GM20000 (cell line): ENCODE data around the gene RALGPS1.

Experiments
- DNase-seq: peaks from one replicate; pipeline ENCODE4 v3.0.0; 2012; ENCODE audit warnings: low spot score
- CTCF ChIP-seq: IDR thresholded peaks from 2 replicates; pipeline ENCODE4 v1.5.1; 2012; ENCODE audit warnings: mild to moderate bottlenecking, control low read depth; ENCODE audit errors: extremely low read depth, missing control alignments

The RALGPS1 gene

DNA sequence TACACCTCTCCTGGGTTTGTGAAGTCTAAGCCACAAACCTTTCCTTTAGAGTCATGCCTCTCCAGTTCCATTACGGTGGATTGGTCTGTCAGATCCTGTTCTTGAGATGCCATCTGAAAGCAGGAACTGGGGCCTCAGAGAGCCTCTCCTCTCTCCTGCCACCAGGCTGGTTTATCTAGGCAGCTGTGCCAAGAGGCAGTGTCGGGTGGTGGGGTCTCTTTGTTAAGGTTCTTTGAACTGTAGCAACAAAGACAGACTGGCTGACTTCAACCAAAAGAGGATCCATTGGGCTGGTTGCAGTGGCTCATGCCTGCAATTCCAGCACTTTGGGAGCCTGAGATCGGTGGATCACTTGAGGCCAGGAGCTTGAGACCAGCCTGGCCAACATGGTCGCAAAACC lies 273.8 kb downstream of the RALGPS1 start:
- no peak for TF ChIP-seq CTCF
- no peak for DNase-seq

DNA sequence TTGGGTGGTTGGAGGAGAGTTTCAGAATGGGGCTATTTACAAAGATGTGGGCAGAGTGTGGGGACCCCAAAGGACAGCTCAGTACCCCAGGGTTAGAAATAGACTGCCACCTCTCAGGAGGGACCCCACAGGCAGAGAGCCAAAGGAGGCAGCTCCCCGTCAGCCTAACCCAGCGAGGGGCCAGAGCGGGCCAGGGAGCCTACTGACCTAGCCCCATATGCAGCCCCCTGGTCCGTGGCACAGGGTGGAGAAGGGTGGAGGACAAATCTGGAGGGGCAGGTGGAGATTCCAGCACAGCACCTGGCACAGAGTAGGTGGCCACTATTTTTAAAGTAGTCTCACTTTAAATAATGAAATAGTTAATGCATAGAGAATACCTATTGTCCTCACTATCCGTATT lies 275.0 kb downstream of the RALGPS1 start:
- TF ChIP-seq CTCF, result no peak
- no peak for DNase-seq

- no peak for TF ChIP-seq CTCF
Measured at GRCh38 chr9:127192744-127193143, 278.2 kb downstream of the RALGPS1 start.

DNA sequence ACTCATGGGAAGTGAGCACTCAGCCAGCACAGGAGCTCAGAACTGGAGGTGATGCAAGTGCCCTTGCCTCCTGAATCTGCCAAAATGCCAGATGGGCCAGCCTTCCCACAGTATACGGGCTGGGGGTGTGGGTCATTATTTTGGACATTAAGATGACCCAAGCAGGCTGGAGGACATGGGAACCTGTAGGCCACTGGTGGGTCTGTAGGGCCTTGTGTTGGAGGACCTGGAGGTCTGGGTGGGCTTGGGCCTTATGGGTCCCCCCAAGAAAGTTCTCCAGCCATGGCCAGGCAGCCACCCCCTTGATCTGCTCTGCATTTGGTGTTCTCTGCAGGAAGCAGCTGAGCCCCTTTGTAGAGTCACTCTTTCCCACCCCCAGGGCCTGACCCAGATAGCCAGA lies 278.9 kb downstream of the RALGPS1 start:
- DNase-seq, result no peak

More at GRCh38 chr9:127192744-127193143, 278.2 kb downstream of the RALGPS1 start:
- no peak for DNase-seq

DNA sequence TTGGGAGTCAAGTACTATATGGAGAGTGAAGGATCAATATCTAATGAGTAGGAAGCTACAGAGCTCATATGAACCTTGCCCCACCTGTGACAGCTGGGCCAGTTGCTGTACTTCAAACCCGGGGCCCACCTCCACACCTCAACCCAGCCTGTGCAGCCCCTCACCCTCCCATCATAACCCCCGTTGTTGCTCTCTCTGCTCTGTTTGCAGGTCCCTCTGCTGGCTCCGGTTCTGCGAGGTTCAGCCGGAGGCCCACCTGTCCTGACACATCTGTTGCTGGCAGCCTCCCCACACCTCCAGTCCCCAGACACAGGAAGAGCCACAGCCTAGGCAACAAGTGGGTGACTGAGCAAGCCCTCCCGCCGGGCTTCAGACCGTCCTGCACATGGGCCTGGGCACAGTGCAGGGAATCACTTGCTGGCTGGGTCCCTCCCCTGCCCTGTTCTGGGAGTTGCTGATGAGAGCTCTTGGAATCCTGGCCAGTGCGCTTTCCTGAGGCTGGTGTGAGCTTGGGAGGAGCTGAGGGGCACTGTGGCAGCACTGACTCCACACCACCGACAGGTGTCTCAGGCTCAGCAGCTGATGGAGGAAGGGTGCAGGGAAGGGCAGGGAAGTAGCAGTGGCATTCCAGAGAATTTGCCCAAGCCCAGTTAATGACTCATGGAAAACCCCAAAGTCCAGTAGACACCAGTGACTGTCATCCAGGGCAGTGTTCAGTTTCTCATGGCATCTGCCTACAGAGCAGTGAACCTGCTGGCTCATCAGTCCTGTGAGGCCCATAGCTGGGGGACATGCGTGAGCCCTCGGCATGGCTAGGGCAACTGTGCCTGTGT lies 280.5 kb downstream of the RALGPS1 start:
- TF ChIP-seq CTCF, result no peak
- DNase-seq, result no peak

More for the DNA sequence above, 278.9 kb downstream of the RALGPS1 start:
- no peak for TF ChIP-seq CTCF

DNA sequence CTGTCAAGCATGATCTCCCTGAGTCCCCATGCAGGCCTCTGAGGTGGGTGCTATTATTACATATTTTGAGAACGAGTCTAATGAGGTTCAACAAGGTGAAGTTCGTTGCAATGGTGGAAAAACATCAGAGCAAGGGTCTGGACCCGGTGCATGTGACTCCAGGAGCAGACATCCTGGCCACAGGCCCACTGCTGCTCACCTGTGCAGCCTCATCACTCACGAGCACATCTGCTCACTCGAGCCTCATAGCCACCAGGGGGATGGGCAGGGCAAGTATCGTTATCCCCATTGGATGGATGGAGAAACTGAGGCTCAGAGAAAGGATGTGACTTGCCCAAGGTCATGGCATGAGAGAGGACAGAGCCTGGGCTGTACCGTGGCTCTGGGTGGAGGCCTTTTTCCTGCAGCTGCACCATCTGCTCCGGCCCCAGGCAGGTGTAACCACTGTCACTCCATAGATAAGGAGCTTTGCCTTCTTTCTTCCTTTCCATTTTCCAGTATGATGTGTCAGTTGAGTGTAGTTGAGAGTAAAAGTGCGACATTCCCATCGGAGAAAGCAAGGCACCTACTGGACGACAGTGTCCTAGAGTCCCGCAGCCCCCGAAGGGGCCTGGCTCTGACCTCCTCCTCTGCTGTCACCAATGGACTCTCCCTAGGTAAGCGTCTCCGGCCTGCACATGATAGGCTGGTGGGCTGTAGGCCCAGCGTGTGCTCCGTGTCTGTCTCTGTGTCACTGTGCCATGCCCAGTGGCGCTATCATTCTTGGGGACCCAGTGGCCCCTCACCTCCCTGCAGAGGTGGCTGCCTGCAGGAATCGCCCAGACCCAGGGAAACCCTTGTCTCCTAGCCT lies 281.6 kb downstream of the RALGPS1 start:
- DNase-seq, result no peak
- TF ChIP-seq CTCF, result no peak

GRCh38 chr9:127196826-127197145 lies 282.2 kb downstream of the RALGPS1 start:
- DNase-seq, result no peak
- no peak for TF ChIP-seq CTCF
